Fibroblast of lung (primary cell): ENCODE measurements around the gene RTN4RL2. TPM values are rescaled to one million over a fixed set of nuclear protein-coding genes. Genes with fewer than 3 reads are reported as not detected.

Source experiments
- DNase-seq, 2 donors: peaks; one replicate each; pipeline versions ENCODE4 v3.0.0 to v3.0.0-alpha.2; 2010; ENCODE audit warnings: low read depth in 2 of 2
- H2AFZ ChIP-seq: 2 replicates; pipeline ENCODE4 v1.5.1; 2012; ENCODE audit warnings: low read length, control low read depth, inconsistent platforms
- H3K27ac ChIP-seq: 2 replicates; pipeline ENCODE4 v1.5.1; 2011; ENCODE audit warnings: low read length, control low read depth; ENCODE audit not compliant: insufficient read depth
- H3K27me3 ChIP-seq: 2 replicates; pipeline ENCODE4 v1.5.1; 2011; ENCODE audit warnings: mild to moderate bottlenecking, low read length; ENCODE audit not compliant: control insufficient read depth, insufficient read depth
- H3K36me3 ChIP-seq: 2 replicates; pipeline ENCODE4 v1.5.1; 2011; ENCODE audit warnings: low read length; ENCODE audit not compliant: control insufficient read depth, insufficient read depth
- H3K4me1 ChIP-seq: 2 replicates; pipeline ENCODE4 v1.5.1; 2011; ENCODE audit warnings: low read length; ENCODE audit not compliant: control insufficient read depth, insufficient read depth; ENCODE audit errors: extremely low read depth
- H3K4me2 ChIP-seq: 2 replicates; pipeline ENCODE4 v1.5.1; 2011; ENCODE audit warnings: low read length, control low read depth; ENCODE audit not compliant: insufficient read depth; ENCODE audit errors: extremely low read depth
- H3K4me3 ChIP-seq, 4 experiments: fragments of 200-600 bp in 1 of 4; sonication (generic) in 1 of 4; replicated peaks in 1 of 4; 2 replicates each; pipeline ENCODE4 v1.5.1; 2011 to 2016; ENCODE audit warnings: low read length in 4 of 4, low read depth in 3 of 4, mild to moderate bottlenecking in 3 of 4, control low read depth in 2 of 4, inconsistent platforms in 1 of 4, mixed read lengths in 1 of 4; ENCODE audit not compliant: insufficient read depth in 1 of 4; ENCODE audit errors: control extremely low read depth in 1 of 4
- H3K79me2 ChIP-seq: 2 replicates; pipeline ENCODE4 v1.5.1; 2012; ENCODE audit warnings: mild to moderate bottlenecking, low read length, inconsistent platforms; ENCODE audit not compliant: control insufficient read depth, insufficient read depth
- H3K9ac ChIP-seq: 2 replicates; pipeline ENCODE4 v1.5.1; 2011; ENCODE audit warnings: mild to moderate bottlenecking, low read length, control low read depth; ENCODE audit not compliant: insufficient read depth
- H3K9me3 ChIP-seq: 2 replicates; pipeline ENCODE4 v1.5.1; 2012; ENCODE audit warnings: low read depth, low read length; ENCODE audit not compliant: control insufficient read depth, insufficient read depth
- H4K20me1 ChIP-seq: 2 replicates; pipeline ENCODE4 v1.5.1; 2011; ENCODE audit warnings: low read length; ENCODE audit not compliant: control insufficient read depth, insufficient read depth; ENCODE audit errors: extremely low read depth
- EZH2 ChIP-seq: IDR thresholded peaks from 2 replicates; pipeline ENCODE4 v1.5.1; 2012; ENCODE audit warnings: low read length, control low read depth, mild to moderate bottlenecking; ENCODE audit errors: missing control alignments
- polyA plus RNA-seq, 2 donors: library from polyadenylated mRNA; depleted of rRNA in 1 of 2; stranded (reverse) in 1 of 2; unstranded in 1 of 2; fragments of >200 nt; gene quantifications; 2 replicates each; pipeline ENCODE4 v1.2.1, GENCODE V29; 2011 to 2012; ENCODE audit warnings: missing spikeins in 1 of 2
- total RNA-seq: library from RNA; depleted of rRNA; stranded (reverse); fragments of >200 nt; gene quantifications from 2 replicates; pipeline ENCODE4 v1.2.1, GENCODE V29; 2014
- TF ChIP-seq, protein P1 (sequence below), 2 donors: IDR thresholded peaks in 1 of 2; conservative IDR thresholded peaks in 1 of 2; 1 replicate in 1 of 2; 2 replicates in 1 of 2; pipeline ENCODE4 v1.5.1; 2011 to 2012; ENCODE audit warnings: low read length in 2 of 2, control low read depth in 1 of 2, inconsistent platforms in 1 of 2, low read depth in 1 of 2, mild to moderate bottlenecking in 1 of 2

The RTN4RL2 gene
- total and polyA plus RNA-seq, 2 donors (not counting 1 experiment from before 2014, with no cell fraction given) = 0.17 to 0.27 TPM

DNA sequence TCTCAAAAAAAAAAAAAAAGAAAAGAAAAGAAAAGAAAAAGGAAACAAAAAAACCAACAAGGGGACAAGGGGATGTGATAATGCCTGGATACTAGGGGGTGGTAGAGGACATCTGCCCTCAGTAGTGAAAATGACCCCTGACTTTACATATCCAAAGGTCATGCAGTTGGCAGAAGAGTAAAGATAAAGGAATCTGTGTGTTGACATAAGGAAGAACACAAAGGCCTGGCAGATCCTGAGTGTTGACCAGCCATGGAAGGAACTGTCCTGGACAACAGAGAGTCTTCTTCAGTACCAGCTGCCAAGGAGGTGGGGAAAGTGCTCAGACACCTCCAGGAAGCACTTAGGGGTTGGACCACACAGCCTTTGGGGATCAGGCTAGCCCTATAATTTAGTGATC, 42.5 kb downstream of the RTN4RL2 start:
- peaks cover 4% of the 10 kb centered on the region for H3K36me3 ChIP-seq
- H4K20me1 ChIP-seq = no peaks in the 10 kb centered on the region
- no peak overlapping the region for H3K4me2 ChIP-seq
- no peaks in the 10 kb centered on the region for H3K9me3 ChIP-seq
- no peak overlapping the region for H2AFZ ChIP-seq
- no peak for DNase-seq
- no peaks in the 10 kb centered on the region for H3K27me3 ChIP-seq
- no peak overlapping the region for H3K4me3 ChIP-seq
- no peak overlapping the region for H3K9ac ChIP-seq
- no peak overlapping the region for H3K27ac ChIP-seq
- no peaks in the 10 kb centered on the region for H3K79me2 ChIP-seq
- TF ChIP-seq, protein P1, sequence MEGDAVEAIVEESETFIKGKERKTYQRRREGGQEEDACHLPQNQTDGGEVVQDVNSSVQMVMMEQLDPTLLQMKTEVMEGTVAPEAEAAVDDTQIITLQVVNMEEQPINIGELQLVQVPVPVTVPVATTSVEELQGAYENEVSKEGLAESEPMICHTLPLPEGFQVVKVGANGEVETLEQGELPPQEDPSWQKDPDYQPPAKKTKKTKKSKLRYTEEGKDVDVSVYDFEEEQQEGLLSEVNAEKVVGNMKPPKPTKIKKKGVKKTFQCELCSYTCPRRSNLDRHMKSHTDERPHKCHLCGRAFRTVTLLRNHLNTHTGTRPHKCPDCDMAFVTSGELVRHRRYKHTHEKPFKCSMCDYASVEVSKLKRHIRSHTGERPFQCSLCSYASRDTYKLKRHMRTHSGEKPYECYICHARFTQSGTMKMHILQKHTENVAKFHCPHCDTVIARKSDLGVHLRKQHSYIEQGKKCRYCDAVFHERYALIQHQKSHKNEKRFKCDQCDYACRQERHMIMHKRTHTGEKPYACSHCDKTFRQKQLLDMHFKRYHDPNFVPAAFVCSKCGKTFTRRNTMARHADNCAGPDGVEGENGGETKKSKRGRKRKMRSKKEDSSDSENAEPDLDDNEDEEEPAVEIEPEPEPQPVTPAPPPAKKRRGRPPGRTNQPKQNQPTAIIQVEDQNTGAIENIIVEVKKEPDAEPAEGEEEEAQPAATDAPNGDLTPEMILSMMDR (conservative IDR thresholded peaks at IDR 0.05 in 1 of 2, IDR thresholded peaks at IDR 0.05 in 1 of 2; ENCODE audit: low read depth in 1 of 2, low read length in 2 of 2) = no peak
- no peak for TF ChIP-seq EZH2
- peaks cover 7% of the 10 kb centered on the region for H3K4me1 ChIP-seq

DNA sequence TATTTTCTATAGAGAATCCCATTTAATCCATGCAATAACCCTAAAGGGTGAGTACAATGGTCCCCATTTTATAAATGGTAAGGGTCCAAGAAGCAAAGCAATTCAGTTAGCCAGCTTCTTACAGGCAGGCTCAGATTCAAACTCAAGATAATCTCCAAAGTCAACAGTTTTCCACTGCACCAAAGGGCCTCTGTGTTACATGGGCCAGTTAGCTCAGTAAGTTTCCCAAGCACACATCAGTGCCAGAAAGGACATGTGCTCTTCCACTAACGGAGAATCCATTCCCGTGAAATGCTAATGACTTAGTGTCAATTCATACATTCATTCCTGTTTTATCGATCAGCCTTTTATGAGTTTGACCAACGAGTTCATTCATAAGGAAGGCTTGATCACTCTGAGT, 44.2 kb downstream of the RTN4RL2 start:
- Histone ChIP-seq H3K9ac (no peak overlapping the region), H4K20me1 (no peaks in the 10 kb centered on the region), H3K27ac (no peak overlapping the region), H3K4me1 (peaks cover 7% of the 10 kb centered on the region), H3K9me3 (no peaks in the 10 kb centered on the region), H3K36me3 (peaks cover 2% of the 10 kb centered on the region), H2AFZ (no peak overlapping the region), H3K79me2 (no peaks in the 10 kb centered on the region), H3K27me3 (no peaks in the 10 kb centered on the region), H3K4me2 (no peak overlapping the region), H3K4me3 (no peak overlapping the region)
- no peak for DNase-seq
- TF ChIP-seq, protein P1 (conservative IDR thresholded peaks at IDR 0.05 in 1 of 2, IDR thresholded peaks at IDR 0.05 in 1 of 2; ENCODE audit: low read depth in 1 of 2, low read length in 2 of 2) = no peak
- TF ChIP-seq EZH2 = no peak

DNA sequence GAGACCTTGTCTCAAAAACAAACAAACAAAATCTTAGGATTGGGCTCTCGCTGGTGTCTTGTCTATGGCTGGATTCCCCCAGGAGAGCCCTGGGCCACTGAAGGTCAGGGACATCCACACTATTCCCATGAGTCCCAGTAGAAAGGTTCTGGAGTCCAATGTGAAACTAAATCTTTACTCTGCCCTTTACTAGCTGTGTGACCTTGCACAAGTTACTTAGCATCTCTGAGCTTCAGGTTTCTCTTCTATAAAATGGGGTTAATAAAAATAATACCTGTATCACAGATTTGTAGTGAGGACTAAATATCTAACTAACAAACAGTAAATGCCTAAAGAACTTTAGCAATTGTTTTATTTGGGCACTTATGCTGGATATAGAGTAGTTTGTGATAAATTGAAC, 46.2 kb downstream of the RTN4RL2 start:
- no peaks in the 10 kb centered on the region for H3K27me3 ChIP-seq
- no peak for DNase-seq
- H3K4me2 ChIP-seq = no peak overlapping the region
- no peaks in the 10 kb centered on the region for H3K79me2 ChIP-seq
- H3K9me3 ChIP-seq = no peaks in the 10 kb centered on the region
- H3K27ac ChIP-seq = no peak overlapping the region
- H3K36me3 ChIP-seq = no peaks in the 10 kb centered on the region
- no peak overlapping the region for H3K4me3 ChIP-seq
- no peaks in the 10 kb centered on the region for H3K4me1 ChIP-seq
- no peak overlapping the region for H2AFZ ChIP-seq
- H4K20me1 ChIP-seq = no peaks in the 10 kb centered on the region
- no peak overlapping the region for H3K9ac ChIP-seq
- TF ChIP-seq EZH2 = no peak
- TF ChIP-seq, protein P1 (conservative IDR thresholded peaks at IDR 0.05 in 1 of 2, IDR thresholded peaks at IDR 0.05 in 1 of 2; ENCODE audit: low read depth in 1 of 2, low read length in 2 of 2) = no peak
